Inflammatory macrophage treated with lipopolysaccharide for 4 hours (primary cell): ENCODE measurements around the gene PSMB8.
"Not testable (repeated sequence)": the region's sequence is repeated elsewhere in the genome, so short reads cannot be mapped to it uniquely, and the experiment has no call there.

Experiments used
- DNase-seq: peaks from one replicate; pipeline ENCODE4 v3.0.0-alpha.2; 2020

The PSMB8 gene

DNA sequence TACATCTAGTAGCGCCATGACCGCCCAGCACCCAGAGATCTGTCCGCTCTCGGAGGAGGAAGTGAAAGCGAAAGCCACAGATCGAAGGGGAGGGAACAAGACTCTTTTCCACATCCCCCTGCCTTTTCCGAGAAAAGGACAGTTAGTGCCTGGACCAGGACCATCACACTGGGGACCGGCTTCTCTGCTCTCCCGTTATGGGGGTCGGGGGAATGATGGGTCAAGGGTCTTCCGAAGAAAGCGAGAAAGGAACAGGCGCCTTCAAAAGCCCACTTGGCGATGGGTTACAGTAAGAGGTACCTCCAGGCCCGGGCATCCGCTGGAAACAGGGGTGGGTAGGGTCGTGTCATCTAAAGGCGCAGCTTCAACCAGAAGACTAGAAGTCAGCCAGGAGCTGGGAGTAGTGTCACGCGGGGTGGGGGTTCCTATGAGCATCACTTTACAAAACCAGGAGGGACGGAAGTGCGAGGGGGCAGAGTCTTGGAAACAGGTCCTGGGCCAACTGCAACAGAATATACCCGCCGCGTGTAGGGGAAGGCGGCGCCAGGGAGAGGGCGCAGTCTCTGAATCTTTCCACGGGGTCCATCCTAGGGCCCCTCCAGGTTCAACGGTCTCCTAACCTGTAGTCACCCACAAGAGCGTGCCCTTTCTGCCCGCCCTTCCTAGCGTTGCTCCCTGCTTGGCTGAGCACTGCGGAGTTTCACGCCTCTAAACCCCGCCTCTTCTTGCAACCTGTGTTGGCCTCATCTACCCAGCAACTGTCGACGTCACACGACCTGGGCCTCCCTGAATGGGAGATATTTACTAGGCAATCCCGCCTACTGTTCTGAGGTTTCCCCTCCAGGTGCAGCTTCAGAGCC lies at the start of gene PSMB8:
Gene PSMB8, minus strand, starts transcription at position 69 of the 860 bp plus-strand sequence. Its CDS starts 51 bp downstream, at position 18.
- DNase-seq: peak; percentile 96

DNA sequence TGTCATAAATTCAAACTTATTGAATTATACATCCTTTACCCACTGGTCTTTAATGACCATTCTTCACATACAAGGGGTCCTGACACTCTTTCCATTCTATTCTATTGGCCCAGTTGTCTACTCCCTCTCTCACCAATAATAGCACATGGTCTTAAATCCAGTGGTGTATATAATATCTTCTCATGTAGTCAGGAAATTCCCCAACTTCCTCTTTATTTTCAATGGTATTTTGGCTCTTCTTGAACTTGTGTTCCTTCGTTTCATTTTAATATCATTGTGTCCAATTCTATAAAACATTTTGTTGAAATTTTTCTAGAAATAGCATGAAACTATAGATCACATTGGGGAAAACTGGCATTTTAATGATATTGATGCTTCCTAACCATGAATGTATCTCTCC lies 47.0 kb upstream of the PSMB8 start:
- DNase-seq: peak; percentile 40

DNA sequence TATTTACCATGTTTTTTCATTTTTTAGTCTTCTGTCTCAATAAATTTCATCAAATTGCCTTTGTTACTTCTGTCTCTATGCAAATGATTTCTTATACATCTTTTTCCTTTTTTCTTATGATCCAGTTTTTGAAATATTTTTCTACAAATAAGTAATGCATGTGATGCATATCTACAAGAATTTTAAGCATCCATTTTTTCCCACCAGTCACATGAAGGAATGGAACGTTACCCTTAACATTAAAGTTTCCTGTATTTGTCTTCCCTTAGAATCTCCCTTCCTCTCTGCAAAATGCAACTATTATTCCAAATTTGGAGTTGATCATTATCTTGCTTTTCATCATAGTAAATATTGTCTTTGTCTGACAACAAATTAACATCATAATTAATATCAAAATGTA lies 45.7 kb upstream of the PSMB8 start:
- DNase-seq: no peak

DNA sequence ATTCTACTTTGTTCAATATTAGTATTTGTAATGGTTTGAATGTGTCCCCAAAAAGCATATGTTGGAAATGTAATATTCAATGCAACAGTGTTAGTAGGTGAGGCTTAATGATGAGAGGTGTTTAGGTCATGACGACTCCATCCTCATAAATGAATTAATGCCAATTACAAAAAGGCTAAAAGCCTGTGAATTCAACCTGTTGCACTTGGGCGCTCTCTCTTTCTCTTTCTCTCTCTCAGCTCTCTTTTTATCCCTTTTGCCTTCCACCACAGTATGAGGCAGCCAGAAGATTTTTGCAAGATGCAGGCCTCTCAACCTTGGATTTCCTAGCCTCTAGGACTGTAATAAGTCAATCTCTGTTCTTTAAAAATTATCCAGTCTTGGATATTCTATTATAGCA lies 44.7 kb upstream of the PSMB8 start:
- no peak for DNase-seq

DNA sequence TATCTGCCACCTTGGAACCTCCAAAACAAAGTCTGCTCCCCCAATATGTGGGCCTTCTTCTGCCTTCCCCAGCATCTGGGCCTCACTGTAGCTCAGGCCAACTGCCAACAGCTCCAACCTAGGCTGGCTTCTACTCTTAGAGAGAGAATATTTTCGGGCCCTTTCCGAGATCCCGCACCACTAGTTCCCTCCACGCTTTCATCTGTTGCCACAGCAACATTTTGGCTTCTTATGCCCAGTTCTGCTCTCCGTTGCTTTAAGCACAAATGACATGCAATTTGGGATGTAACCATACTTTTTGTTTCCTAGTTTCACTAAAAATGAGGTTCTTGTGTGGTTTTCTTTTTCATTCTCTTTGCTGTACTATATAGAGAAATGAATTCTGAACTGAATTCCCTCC lies 43.8 kb upstream of the PSMB8 start:
- DNase-seq: no peak

DNA sequence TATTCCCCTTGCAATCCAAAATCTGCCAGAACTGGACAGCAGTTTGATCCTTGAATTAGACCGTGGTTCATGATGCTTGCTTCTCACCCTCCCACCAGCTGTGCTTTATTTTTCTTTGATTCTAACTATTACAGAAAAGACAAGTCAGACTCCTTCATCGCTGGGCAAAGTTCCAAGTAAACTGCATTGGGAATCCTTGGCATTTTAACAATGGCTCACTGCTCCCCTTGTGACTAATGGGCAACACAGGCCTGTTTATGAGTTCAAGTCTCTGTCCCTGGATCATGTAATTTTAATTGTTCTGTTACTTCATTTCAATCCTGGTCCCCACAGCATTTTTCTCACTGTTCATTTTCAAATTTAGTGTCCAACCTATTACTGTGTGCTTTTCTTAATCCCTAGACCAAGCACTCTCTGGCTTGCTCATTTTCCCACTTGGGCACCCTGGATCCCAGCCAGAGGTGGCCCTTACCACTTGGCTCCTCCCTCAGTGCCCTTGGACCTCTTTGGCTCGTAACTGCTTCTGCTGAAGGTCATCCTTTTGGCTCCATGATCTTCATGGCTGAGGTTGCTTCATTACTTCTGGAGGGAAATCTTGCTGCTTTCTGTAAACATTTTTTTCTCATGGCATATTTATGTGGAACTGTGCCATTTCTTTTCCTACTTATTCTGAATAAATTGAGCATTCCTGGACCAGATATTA lies 43.0 kb upstream of the PSMB8 start:
- no peak for DNase-seq

DNA sequence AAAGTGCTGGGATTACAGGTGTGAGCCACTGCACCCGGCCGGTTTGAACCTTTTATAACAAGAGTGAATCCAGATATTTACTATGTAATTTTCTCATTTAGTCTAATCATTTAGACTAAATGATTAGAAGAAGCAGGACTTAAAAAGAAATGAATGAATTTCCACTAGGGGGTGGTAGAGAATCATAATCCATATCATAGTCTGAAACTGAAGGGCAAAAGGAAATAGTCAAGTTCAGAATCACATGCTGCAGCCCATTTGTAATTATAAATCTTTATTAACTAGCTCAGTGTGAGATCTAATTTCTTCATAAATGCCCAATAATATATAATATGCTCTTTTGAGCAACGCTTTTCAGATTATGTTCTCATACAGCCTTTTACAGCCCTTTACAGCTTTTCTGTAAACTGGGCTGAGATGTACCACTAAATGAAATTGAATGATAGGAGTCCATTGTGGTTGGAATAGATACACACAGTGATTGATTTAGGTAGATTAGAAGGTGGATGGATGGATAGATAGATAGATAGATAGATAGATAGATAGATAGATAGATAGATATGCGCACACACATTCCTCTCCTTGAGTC lies 41.9 kb upstream of the PSMB8 start:
- peak; percentile 86 for DNase-seq

DNA sequence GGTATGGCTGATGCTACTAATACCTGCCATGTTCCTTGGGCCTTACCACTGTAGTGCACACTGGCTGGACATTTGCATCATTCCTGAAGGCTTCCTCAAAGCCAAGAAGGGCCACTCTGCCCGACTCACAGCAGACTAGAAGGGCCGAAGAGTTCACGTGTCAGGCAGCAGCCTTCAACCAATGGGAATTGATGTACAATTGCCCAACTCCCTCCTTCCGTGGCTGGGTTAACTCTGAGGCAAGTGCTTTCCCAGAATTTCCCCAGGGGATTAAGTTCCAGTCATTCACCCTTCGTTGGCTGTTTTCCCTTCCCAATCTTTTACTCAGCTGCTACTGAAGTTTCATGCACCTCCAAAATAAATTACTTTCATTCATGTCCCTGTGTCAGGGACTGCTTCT lies 39.9 kb upstream of the PSMB8 start:
- DNase-seq: peak; percentile 70

DNA sequence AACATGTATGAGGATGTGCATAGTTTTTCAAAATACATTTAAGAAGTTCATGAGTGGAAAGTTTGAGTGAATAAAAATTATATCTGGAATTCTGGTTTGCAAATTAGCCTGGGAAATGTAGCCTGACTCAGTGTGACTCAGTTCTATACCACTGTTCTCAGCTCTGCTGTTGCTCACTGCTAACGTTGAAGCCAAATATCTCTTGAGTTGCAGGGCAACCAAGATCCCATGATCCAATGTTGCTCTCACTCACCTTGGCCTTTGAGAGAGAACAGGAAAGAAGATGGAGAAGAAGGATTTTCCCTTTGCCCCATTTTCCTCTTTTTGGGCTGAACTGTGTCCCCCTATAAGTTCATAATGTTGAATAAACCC lies 39.0 kb upstream of the PSMB8 start:
- DNase-seq: no peak

DNA sequence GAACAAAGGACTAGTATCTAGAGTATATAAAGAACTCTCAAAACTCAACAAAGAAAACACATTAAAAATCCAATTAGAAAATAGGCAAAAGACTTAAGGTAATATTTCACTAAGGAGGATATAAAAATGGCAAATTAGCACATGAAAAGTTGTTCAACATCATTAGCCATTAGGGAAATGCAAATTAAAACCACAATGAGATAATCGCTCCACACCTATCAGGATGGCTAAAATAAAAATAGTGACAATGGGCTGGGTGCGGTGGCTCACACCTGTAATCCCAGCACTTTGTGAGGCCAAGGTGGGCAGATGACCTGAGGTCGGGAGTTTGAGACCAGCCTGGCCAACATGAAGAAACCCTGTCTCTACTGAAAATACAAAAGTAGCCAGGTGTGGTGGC lies 37.1 kb upstream of the PSMB8 start:
- not testable (repeated sequence) for DNase-seq

DNA sequence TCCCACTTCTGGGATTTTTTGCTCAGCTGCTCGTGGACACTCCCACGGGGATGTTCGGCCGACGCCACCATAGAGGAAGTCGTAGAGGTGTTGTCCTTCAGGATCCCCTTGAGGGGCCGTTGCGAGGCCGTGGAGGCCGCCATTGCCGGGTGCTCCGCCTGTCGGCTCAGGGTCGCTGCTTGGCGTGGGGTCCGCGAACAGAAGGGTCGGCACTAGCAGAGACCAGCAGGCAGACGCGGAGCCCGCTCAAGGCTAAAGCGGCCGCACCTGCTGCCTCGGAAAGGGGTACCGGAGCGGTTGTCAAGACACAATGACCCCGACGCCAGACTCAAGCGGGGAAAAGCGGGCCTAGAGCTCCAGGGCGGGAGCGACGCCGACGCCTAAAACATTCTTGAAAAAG lies 35.8 kb upstream of the PSMB8 start:
- DNase-seq: no peak

DNA sequence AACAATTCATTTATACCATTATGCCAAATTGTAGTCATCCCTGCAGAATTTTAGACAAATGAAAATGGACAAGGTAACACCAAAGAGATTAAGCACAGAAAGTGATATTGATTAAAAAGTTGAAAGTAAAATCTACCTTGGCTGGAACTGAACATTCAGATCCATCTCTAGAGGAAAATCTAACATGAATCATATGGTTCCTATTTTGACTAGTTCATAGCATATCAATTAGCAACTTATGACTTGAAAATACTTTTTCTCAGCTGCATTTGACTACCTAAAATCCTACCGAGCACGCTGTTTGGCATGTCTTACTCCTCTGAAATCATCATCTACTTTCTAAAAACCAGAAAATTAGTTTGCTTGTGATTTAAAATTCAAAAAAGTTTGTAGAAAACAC lies 32.8 kb upstream of the PSMB8 start:
- DNase-seq: no peak

DNA sequence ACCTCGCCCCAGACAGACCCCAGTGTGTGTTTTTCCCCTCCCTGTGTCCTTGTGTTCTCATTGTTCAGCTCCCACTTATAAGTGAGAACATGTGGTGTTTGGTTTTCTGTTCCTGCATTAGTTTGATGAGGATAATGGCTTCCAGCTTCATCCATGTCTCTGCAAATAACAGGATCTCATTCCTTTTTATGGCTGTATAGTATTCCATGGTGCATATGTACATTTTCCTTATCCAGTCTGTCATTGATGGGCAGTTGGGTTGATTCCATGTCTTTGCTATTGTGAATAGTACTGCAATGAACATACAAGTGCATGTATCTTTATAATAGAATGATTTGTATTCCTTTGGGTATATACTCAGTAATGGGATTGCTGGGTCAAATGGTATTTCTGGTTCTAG lies 30.1 kb upstream of the PSMB8 start:
- DNase-seq: not testable (repeated sequence)

DNA sequence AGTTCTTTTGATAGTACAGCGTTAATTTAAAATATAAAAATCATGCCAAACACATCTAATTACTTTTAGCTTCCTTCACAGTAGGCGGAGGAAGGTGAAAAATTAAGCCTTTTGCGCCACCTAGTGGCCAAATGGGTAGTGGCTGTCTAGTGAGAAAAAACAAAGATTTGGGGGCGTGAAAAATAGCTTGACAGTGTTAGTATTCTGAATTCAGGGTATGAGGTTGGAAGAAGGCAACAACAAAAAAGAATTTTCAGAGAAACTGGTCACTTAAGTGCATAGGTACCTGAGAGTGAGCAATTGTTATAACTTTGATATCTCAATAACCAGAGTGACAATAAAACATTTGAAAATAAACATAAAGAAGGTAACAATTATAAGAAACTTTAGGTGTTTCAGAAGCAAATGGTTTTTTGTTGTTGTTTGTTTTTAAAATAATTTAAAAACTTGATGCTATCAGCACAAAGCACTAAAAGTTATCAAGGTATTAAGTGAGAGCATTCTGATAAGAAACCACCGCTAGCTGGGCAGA lies 24.5 kb upstream of the PSMB8 start:
- DNase-seq: peak; percentile 81

DNA sequence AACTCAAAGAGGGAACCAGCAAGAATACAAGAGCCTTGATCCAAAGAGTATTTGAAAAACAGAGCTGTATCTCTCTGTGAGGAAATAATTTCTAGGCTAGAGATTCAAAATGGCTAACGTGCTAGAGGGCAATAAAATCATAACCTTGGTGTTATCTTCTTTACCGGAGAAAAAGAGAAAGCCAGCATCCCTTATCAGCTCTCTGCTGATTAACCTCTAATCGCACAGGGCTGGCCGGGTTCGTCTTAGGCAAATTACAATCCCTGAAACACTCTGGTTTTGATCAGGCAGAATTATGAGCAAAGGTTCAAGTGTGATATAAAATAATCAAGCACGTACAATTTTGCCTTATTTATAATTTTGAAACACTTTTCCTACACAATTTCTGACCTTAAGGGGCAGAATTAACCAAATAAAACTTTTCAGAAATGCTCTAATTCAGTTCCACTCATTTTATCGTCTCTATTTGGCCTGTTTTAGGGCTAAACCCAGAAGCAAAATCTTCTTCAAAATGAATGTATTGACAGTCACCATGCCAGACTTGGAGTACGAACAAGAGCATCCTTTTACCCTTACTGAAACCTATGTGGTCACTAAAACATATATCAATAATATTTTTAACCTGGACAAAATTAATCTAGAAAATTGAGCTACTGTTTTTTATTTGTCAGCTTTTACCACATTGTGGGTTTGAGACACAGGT lies 23.9 kb upstream of the PSMB8 start:
- no peak for DNase-seq

DNA sequence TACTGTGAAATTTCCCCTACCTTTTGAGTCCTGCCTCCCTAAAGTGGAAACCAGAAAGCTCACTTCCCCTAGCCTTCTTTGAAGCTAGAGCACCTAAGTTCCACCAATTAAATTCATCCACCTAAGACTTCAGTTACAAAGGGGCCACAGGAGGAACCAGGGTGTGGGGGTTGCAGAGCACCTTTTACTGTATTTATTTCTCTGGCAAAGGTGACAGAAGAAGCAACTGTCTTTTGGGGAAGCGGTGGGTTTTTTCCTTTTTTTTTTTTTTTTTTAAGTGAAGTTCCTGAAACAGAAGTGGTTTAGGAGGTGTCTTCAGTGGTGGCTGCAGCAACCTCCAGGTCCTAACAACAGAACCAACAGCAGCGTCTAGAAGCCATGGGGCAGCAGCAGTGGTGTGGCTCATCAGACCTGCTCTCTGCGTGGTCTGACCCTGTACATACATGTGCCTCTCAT lies 23.2 kb upstream of the PSMB8 start:
- DNase-seq: peak; percentile 32

DNA sequence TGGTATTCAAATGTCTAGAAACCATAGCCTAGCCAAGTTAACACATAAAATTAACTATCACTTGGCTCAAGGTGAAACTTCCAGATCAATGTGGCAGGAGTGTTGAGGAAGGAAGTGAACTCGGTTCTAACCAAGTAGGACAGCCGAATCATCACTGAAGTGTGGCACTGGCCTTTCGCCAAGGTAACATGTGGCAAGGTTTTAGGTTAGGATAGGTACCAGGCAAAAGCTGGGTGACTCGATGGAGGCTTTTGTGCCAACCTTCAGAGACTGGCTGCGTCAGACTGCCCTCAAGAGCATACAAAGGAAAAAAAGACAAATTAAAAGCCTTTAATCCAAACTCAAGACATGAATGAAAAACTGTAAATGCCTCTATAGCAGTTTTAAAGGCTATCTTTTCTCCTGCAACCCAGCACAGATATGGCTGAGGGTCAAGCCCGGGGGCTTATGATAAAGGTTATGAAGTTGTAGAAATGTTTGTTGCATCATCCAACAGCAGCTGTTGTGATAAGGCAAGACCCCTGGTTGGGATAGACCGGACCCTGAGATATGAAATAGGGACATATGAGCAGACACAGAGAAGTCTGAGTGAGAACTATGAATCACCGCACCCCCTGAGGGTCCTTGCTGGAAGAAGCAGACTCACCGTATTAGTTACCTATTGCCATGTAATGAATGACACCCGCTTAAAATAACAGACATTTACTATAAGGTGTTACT lies 22.0 kb upstream of the PSMB8 start:
- DNase-seq: no peak

DNA sequence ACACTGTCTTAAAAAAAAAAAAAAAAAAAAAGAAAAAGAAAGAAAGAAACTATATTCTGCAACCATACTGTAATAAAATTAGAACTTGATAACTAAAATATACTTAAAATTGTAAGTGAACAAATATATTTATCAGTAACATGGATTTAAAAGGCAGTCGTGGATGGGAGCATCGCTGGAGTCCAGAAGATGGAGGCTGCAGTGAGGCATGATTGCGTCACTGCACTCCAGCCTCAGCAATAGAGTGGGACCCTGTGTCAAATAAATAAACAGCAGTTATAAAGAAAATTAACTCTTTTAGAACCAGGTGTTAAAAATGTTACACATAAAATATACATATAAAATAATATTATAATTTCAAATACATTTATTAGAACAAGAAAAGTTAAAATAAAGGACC lies 18.9 kb upstream of the PSMB8 start:
- DNase-seq: no peak

DNA sequence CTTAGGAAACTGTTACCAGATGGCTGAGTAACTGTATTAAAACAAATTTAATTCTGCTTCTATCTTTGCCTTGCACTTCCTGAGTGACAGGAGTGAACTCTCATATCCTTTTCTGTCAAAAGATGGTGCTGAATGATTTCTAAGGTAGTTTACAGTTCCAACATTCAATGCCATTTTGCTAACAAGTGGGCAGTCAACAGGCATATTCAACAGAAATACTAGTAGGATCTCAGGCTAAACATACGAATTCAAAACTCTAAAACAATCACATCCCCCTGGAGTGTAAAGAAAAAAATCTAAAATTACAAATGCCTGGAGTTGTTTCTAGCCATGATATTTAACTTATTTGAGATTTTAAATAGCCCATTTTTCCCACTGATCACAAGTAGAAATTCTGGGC lies 16.8 kb upstream of the PSMB8 start:
- DNase-seq: no peak

DNA sequence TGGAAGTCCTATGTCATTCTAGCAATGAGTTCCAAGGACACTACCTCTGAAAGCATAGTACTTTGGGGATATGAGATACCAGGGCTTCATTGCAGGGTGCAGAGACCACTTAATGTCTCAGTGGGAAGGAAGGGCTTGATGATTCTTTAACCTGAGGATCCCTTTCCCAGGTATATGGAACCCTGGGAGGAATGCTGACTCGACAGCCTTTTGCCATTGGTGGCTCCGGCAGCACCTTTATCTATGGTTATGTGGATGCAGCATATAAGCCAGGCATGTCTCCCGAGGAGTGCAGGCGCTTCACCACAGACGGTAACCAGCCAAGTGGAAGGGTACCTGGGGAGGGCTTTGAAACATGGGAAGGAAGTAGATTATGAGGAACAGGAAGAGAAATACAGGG lies 14.3 kb upstream of the PSMB8 start:
- no peak for DNase-seq

DNA sequence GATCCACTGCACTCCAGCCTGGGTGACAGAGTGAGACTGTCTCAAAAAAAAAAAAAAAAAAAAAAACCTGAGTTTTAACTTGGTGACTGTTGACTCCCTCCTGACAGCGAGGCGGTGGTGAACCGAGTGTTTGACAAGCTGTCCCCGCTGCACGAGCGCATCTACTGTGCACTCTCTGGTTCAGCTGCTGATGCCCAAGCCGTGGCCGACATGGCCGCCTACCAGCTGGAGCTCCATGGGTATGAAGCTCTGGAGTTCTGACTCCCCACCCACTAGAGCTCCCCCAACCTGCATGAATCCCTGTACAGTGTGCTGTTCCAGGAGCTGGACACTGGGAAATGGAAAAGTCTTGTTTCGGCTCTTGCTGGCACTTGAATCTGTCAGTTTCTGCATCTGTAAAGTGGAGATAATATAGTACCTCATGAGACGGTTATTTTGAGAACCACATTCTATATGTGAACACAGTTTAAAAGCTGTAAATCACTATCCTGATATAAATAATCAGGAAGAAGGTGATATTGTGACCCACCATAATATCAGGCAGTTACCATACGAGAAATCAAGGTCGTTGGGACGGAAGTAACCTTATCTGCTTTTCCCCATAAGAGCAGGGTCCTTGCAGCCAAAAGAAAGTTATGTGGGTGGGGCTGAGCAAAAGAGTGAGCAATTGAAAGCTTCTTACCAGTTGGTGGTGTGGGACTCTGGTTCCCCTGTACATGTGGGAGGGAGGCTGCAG lies 13.5 kb upstream of the PSMB8 start:
- DNase-seq: no peak
